B cell (primary cell): ENCODE measurements around the gene ZMAT5.

Source experiments
- CTCF ChIP-seq: fragments of 200-600 bp; IDR thresholded peaks from one replicate; pipeline ENCODE4 v1.8.0; 2022; ENCODE audit warnings: antibody characterized with exemption, mild to moderate bottlenecking
- EZH2 ChIP-seq: IDR thresholded peaks from 2 replicates; pipeline ENCODE4 v1.6.1; 2012; ENCODE audit warnings: borderline replicate concordance, low read depth, mild to moderate bottlenecking, moderate library complexity, low read length; ENCODE audit not compliant: insufficient read depth, poor library complexity, severe bottlenecking

- TF ChIP-seq EZH2, result no peak
- no peak for TF ChIP-seq CTCF
Observed at GRCh38 chr22:29732883-29733282, 33.9 kb downstream of the ZMAT5 start.
